ENCODE measurements around the gene CD300LF. TPM values are rescaled to one million over a fixed set of nuclear protein-coding genes. Genes with fewer than 3 reads are reported as not detected.

CD300LF gene
- total RNA-seq, 3 donors from 2014 or later (not counting 1 experiment from before 2014, with no cell fraction given), result 1.9 to 10.6 (median 8.7) TPM

DNA sequence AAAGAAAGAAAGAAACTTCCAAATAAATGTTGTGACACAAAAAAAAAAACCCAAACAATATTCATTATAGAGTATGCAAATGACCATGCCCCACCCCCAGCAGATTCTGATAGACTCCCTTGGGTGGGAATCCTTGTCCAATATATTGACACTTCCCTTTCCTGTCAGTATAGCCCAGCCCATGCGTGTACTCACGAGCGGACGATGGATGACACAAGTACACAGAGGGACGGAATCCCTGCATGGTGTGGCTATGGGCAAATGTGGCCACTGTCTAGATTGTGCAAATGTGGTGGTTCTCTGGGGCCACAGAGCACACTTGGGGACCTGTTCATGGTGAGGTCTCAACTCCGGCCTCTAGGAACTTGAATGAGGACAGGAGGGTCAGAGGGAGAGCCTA is 27.4 kb upstream of the CD300LF start:
- no peak for TF ChIP-seq CTCF (IDR thresholded peaks at IDR 0.05)
- ATAC-seq, result no peak
- Mint-ChIP-seq H3K9me3 (no peaks in the 10 kb centered on the region), H3K27ac (peak overlapping the region; percentile 90 to 93), H3K36me3 (no peaks in the 10 kb centered on the region), H3K4me3 (peak overlapping the region; percentile 92), H3K27me3 (ENCODE audit: low read depth in 2 of 2) (no peaks in the 10 kb centered on the region), H3K4me1 (peaks cover 65 to 76% of the 10 kb centered on the region in 2 donors)
- Histone ChIP-seq H3K9me3 (ENCODE audit: control insufficient read depth, insufficient read depth, low read length) (no peaks in the 10 kb centered on the region), H3K36me3 (ENCODE audit: control insufficient read depth, insufficient read depth, low read length) (peaks cover 16% of the 10 kb centered on the region), H3K4me3 (ENCODE audit: low read length) (no peak overlapping the region), H3K27me3 (ENCODE audit: control insufficient read depth, insufficient read depth, low read length) (no peaks in the 10 kb centered on the region), H3K27ac (ENCODE audit: low read length) (no peak overlapping the region), H3K4me1 (ENCODE audit: control insufficient read depth, insufficient read depth, low read length) (peaks cover 98% of the 10 kb centered on the region)
- no peak for DNase-seq
- intact Hi-C loops (cut with micrococcal nuclease), result no loop called here
- 63% methylated on average over 6 of the region's 6 CpGs for WGBS (ENCODE audit: insufficient coverage)

DNA sequence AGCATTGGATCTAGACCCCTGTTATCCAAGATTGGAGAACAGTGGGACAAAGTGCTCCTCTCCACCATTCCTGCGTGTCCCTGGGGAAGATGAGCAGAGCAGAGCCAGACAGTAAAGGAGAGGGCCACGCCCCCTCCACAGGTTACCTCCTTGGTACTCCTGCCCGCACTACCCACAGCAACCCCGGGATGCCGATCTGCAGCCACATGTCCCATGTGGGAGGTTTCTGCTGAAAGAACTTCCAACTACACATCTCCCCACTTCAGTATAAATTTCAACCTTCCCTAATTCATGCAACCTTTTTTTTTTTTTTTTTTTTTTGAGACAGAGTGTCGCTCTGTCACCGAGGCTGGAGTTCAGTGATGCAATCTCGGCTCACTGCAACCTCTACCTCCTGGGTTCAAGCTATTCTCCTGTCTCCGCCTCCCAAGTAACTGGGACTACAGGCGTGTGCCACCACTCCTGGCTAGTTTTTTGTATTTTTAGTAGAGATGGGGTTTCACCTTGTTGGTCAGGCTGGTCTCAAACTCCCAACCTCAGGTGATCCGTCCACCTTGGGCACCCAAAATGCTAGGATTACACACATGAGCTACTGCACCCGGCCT is 26.6 kb upstream of the CD300LF start:
- H3K4me1 ChIP-seq (ENCODE audit: control insufficient read depth, insufficient read depth, low read length), result peaks cover 94% of the 10 kb centered on the region
- Mint-ChIP-seq H3K4me1 (peaks cover 58 to 70% of the 10 kb centered on the region in 2 donors), H3K27me3 (ENCODE audit: low read depth in 2 of 2) (peaks cover 0 to 4% of the 10 kb centered on the region in 2 donors), H3K9me3 (no peaks in the 10 kb centered on the region), H3K27ac (peak overlapping the region; percentile 90 to 93), H3K36me3 (no peaks in the 10 kb centered on the region), H3K4me3 (peak overlapping the region; percentile 92)
- DNase-seq (peak in 1 of 2 donors; percentile 57), ATAC-seq (no peak)
- H3K36me3 ChIP-seq (ENCODE audit: control insufficient read depth, insufficient read depth, low read length), result peaks cover 16% of the 10 kb centered on the region
- H3K27ac ChIP-seq (ENCODE audit: low read length), result peak overlapping the region; percentile 66
- intact Hi-C loops (cut with micrococcal nuclease), result loop anchor here (5.0 kb wide), 1 partner anchor 267 kb away; no protein-coding TSS in a partner anchor
- no peaks in the 10 kb centered on the region for H3K27me3 ChIP-seq (ENCODE audit: control insufficient read depth, insufficient read depth, low read length)
- no peaks in the 10 kb centered on the region for H3K9me3 ChIP-seq (ENCODE audit: control insufficient read depth, insufficient read depth, low read length)
- TF ChIP-seq CTCF (IDR thresholded peaks at IDR 0.05), result no peak
- peak overlapping the region; percentile 0 for H3K4me3 ChIP-seq (ENCODE audit: low read length)
- WGBS (ENCODE audit: insufficient coverage), result 46% methylated on average over 10 of the region's 12 CpGs

- H3K36me3 ChIP-seq (ENCODE audit: control insufficient read depth, insufficient read depth, low read length), result peaks cover 7% of the 10 kb centered on the region
- peak overlapping the region; percentile 66 for H3K27ac ChIP-seq (ENCODE audit: low read length)
- H3K4me3 ChIP-seq (ENCODE audit: low read length), result peak overlapping the region; percentile 90
- peaks cover 5% of the 10 kb centered on the region for H3K9me3 ChIP-seq (ENCODE audit: control insufficient read depth, insufficient read depth, low read length)
- no peak for TF ChIP-seq CTCF (IDR thresholded peaks at IDR 0.05)
- H3K36me3 Mint-ChIP-seq, result no peaks in the 10 kb centered on the region
- 3% methylated on average over 16 of the region's 16 CpGs for WGBS (ENCODE audit: insufficient coverage)
- H3K27ac Mint-ChIP-seq, result peak overlapping the region; percentile 90 to 93
- peak; percentile 76 to 87 for DNase-seq
- intact Hi-C loops (cut with micrococcal nuclease), result loop anchor here (5.0 kb wide), 1 partner anchor 266 kb away; no protein-coding TSS in a partner anchor
- H3K27me3 ChIP-seq (ENCODE audit: control insufficient read depth, insufficient read depth, low read length), result no peaks in the 10 kb centered on the region
- peaks cover 94% of the 10 kb centered on the region for H3K4me1 ChIP-seq (ENCODE audit: control insufficient read depth, insufficient read depth, low read length)
- ATAC-seq, result peak; percentile 75 to 89 (median 86)
- peak overlapping the region; percentile 92 for H3K4me3 Mint-ChIP-seq
- H3K27me3 Mint-ChIP-seq (ENCODE audit: low read depth in 2 of 2), result peaks cover 0 to 4% of the 10 kb centered on the region in 2 donors
- H3K9me3 Mint-ChIP-seq, result no peaks in the 10 kb centered on the region
- H3K4me1 Mint-ChIP-seq, result peaks cover 48 to 60% of the 10 kb centered on the region in 2 donors
Measured at GRCh38 chr17:74738051-74738996, 25.6 kb upstream of the CD300LF start.
